NK-92 (cell line): ENCODE measurements around the gene IFT81.
"Not testable (repeated sequence)": the region's sequence is repeated elsewhere in the genome, so short reads cannot be mapped to it uniquely, and the experiment has no call there.

ENCODE experiments used
- DNase-seq: peaks from one replicate; lab custom pipeline; 2025; ENCODE audit not compliant: unreplicated experiment; lab: John Stamatoyannopoulos, UW

The IFT81 gene

GRCh38 chr12:110201995-110202394 is 77.8 kb downstream of the IFT81 start:
- no peak for DNase-seq

GRCh38 chr12:110203546-110203945 is 79.4 kb downstream of the IFT81 start:
- DNase-seq: no peak

GRCh38 chr12:110205931-110206330 is 81.8 kb downstream of the IFT81 start:
- DNase-seq: no peak

GRCh38 chr12:110211639-110212536 is 87.7 kb downstream of the IFT81 start:
- DNase-seq: not testable (repeated sequence)

- DNase-seq: no peak
Observed at GRCh38 chr12:110217996-110218674, 94.0 kb downstream of the IFT81 start.

GRCh38 chr12:110222027-110222426 is 97.9 kb downstream of the IFT81 start:
- no peak for DNase-seq

GRCh38 chr12:110222433-110222832 is 98.3 kb downstream of the IFT81 start:
- DNase-seq: no peak

- DNase-seq: no peak
Observed at GRCh38 chr12:110223777-110224378, 99.7 kb downstream of the IFT81 start.

- no peak for DNase-seq
Observed at GRCh38 chr12:110224379-110225304, 100.5 kb downstream of the IFT81 start.

GRCh38 chr12:110227138-110227537 is 103.0 kb downstream of the IFT81 start:
- DNase-seq: no peak

GRCh38 chr12:110228348-110228747 is 104.2 kb downstream of the IFT81 start:
- not testable (repeated sequence) for DNase-seq

GRCh38 chr12:110228756-110229155 is 104.6 kb downstream of the IFT81 start:
- DNase-seq: no peak

- no peak for DNase-seq
Observed at GRCh38 chr12:110229409-110229808, 105.3 kb downstream of the IFT81 start.

GRCh38 chr12:110230655-110231054 is 106.5 kb downstream of the IFT81 start:
- no peak for DNase-seq

GRCh38 chr12:110233212-110233903 is 109.2 kb downstream of the IFT81 start:
- no peak for DNase-seq

- no peak for DNase-seq
Observed at GRCh38 chr12:110234331-110234751, 110.2 kb downstream of the IFT81 start.

GRCh38 chr12:110234755-110235154 is 110.6 kb downstream of the IFT81 start:
- no peak for DNase-seq

GRCh38 chr12:110235383-110235782 is 111.2 kb downstream of the IFT81 start:
- no peak for DNase-seq

GRCh38 chr12:110243227-110243626 is 119.1 kb downstream of the IFT81 start:
- no peak for DNase-seq

- no peak for DNase-seq
Observed at GRCh38 chr12:110244372-110244771, 120.2 kb downstream of the IFT81 start.
